GM21717 (cell line): ENCODE measurements around the gene CXCL3.
A peak's percentile ranks its signal among the peaks of the same experiment; 100 is the strongest.
"Not testable (repeated sequence)": the region's sequence is repeated elsewhere in the genome, so short reads cannot be mapped to it uniquely, and the experiment has no call there.

Experiments
- ATAC-seq: cut with Tn5 transposase; IDR thresholded peaks from one replicate; pipeline ENCODE4 v1.9.1; 2021; ENCODE audit warnings: mild to moderate bottlenecking, moderate library complexity; ENCODE audit not compliant: unreplicated experiment

Gene CXCL3

DNA sequence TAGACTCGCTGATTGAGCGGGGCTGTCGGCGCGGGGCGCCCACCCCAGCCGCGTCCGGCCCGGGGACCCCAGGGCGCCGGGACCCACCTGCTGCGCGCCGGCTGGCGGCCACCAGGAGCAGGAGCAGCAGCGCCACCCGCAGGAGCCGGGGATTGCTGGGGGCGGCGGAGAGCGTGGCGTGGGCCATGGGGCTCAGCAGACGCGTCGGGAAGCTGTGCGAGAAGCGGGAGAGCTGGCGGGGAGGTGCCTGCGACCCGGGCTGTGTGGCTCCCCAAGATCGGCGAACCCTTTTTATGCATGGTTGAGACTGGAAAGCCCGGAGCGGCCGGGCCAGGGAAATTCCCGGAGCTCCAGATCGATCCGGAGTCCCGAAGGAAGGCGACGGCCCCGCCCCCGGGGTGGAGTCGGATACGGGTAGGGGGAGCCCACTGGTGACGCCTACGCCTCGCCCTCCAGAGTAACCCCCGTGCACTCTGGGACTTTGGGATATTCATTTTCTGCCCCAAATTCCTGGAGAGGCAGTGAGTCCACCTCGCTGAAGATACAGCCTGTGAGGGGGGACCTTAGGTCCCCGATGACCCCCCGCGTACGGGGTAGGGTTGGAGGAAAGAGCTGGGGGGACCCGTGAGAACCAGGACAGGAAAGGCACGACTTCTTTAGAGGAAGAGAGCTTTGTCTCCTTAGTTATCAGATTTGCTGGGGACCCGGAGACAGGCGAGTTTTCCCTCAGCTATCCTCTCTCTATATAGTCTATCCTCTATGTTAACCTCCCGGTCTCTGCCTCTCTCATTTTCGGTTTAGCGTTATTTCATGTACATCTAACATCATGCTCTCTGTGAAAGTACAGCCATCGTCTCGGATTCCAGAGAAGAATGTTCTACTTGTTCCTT, at the start of gene CXCL3:
TSS of gene CXCL3 (minus strand) at position 265 of the 890 bp plus-strand sequence. CDS start at position 187, 78 bp downstream.
- ATAC-seq = peak; percentile 55

DNA sequence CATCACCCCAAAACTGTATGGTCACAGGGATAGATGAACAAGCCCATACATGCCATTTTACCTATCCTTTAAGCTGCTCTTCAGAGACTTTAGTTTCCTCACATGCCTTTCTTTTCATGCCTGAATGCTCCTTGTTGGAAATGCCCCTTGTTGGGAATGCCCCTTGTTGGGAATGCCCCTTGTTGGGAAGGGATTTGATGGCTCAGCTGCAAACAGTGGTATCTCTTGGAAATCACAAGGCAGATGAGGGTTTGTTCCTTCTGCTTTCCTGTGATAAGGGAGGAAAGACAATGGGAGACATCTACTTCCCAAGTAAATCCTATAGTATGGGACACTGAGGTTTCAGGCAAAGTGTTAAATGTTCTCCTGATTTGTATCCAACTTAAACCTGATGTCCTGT, 49.0 kb upstream of the CXCL3 start:
- ATAC-seq = no peak

DNA sequence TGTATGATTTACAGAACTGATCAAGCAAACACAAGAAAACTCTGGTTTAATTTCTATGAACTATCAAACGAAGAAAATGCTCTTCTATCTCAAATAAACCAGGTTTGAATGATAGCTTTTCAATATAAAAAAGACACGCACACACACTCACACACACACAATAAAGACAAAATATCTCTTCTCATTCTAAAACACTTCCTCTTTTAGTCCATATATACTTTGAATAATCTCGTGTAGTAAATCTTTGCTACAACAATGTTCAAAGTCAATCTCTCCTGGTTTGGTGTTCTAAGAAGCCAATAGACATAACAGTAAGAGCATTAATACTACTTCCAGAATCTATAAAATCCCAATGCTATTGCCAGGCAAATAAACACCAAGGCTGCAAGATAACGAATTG, 47.2 kb upstream of the CXCL3 start:
- ATAC-seq = no peak

DNA sequence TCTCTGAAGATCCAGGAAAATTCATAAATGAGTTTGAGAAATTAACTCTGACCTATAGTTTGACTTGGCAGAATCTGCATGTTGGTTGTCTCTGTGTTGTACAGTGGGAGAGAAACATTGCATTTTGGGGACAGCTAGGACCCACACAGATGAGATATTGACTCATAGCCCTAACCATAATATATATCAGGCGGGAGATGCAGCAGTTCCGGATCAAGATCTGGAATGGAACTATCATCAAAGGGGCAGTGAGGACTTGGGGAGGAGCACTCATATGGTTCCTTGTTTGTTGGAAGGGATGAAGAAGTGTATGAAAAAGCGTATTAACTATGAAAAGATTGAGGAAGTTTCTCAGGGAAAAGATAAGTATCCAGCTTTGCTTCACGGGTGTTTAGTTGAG, 46.5 kb upstream of the CXCL3 start:
- no peak for ATAC-seq

DNA sequence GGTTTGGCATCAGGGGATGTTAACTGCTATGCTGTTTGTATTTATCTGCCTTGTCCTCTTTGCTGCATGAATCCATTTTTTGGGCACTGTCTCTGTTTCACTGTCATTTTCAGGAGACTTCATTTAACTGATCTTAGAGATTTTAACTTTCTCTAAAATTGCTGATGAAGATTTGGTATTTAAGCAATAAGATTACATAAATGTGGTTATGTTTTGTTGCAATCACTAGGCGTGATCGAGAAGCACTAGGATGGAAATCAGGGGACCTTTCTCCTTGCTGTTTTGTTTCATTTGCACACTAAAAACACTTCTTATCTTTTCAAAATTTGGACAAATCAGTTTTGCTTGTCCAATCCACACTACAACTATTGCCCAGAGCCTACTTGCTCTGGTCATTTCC, 45.1 kb upstream of the CXCL3 start:
- no peak for ATAC-seq

DNA sequence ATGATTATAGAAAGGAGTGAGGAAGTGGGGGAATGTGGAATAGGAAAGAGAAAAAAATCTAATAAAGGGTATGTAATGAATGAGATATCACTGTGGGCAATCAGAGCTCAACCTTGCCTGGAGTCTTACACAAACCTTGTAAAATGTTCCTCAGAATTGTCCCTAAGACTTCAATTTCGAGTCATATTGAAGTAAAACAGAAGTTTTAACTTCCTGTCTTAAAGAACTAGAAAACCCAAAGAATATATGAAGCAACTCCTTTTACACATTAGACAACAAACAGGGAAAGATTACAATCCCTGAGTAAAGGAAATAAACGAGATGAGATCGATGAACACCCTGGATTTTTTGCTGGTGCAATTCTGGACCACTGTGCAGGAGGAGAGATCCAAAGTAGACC, 42.5 kb upstream of the CXCL3 start:
- ATAC-seq = no peak

DNA sequence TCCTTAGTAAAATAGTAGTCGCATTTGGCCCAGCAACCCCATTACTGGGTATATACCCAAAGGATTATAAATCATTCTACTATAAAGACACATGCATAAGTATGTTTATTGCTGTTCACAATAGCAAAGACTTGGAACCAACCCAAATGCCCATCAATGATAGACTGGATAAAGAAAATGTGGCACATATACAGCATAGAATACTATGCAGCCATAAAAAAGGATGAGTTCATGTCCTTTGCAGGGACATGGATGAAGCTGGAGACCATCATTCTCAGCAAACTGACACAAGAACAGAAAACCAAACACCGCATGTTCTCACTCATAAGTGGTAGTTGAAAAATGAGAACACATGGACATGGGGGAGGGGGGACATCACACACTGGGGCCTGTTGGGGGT, 41.9 kb upstream of the CXCL3 start:
- not testable (repeated sequence) for ATAC-seq

DNA sequence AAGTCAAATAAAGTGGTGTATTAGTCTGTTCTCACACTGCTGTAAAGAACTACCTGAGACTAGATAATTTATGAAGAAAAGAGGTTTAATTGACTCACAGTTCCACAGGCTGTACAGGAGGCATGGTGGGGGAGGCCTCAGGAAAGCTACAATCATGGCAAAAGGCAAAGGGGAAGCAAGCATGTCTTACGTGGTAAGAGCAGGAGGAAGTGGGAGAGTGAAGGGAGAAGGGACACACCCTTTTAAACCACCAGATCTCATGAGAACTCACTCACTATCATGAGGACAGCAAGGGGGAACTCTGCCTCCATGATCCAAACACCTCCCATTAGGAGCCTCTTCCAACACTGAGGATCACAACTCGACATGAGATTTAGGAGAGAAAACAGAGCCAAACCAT, 40.5 kb upstream of the CXCL3 start:
- ATAC-seq = not testable (repeated sequence)

DNA sequence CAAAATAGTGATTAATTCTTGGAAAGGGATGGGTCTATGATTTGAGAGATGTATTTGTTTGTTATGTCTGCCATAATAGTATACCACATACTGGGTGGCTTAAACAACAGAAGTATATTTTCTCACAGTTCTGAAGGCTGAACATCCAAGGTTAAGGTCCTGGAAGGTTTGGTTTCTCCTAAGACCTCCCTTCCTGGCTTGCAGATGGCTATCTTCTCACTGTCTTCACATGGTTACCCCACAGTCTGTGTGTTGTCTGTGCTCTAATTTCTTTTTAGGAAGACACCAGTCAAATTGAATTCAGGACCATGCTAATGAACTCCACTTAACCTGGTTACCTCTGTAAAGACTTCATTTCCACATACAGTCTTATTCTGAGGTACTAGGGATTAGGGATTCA, 34.9 kb upstream of the CXCL3 start:
- no peak for ATAC-seq

DNA sequence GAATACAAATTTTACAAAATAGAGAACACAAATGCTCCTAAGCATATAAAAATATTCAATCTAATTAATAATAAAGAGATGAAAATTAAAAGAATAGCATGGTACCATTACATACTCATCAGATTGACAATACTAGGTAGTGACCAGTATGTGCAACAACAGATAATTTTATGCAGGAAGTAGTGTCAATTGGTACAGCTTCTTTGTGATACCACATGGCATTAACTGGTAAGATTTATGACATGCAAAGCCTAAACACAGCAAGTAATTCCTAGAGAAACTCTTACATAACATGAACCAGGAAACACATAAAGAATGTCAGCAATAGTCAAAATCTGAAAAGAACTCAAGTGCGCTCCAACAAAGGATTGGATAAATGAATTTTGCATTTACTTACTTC, 34.2 kb upstream of the CXCL3 start:
- no peak for ATAC-seq

DNA sequence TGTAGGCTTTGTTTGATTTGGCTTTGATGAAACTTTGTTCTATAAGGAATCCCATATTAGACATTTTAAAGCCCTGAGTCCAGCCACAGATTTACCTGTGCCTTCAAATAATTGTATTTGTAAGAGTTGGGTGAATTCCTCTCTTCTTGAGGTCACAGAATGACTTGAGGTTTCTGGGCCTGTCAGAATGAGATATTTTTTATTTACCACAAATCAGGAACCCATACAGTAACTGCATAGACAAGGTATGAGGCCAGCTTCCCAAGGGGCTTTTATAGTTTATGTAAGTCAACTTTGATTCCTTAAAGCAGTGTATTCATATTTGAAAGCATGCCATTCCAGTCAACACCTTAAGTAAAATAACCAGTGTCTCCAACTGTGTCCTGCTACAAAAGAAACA, 29.1 kb upstream of the CXCL3 start:
- no peak for ATAC-seq

DNA sequence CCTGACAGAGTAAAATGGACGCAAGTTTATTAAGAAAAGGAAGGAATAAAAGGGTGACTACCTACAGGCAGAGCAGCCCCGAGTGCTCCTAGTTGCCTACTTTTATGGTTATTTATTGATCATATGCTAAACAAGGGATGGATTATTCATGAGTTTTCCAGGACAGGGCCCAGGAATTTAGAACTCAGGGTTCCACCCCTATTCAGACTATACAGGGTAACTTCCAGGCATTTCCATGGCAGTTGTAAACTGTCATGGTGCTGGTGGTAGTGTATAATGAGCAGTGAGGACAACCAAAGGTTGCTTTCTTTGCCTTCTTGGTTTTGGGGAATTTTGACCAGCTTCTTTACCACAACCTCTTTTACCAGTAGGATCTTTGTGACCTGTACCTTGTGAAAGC, 27.7 kb upstream of the CXCL3 start:
- no peak for ATAC-seq

DNA sequence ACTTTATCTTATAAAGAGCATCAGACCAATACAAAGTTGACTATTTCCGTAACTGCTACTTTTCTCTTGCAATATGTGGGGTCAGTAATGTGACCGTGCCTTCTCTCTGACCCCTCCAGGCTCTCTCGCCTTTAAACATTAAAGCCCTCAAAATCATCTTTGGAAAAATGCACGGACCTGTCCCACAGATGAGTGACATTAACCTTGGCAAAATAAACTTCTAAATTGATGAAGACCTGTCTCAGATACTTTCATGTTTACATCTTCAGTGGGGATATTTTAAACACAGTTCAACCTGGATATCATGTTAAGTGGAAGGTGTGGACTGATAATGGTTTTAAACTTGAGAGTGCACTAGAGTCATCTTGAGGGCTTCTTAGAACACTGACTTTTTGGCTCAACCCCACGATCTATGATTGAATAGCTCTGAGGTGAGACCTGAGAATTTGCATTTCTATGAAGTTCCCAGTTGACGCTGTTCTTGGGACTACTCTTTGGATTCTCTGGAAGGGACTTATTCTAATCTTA, 26.7 kb upstream of the CXCL3 start:
- no peak for ATAC-seq

DNA sequence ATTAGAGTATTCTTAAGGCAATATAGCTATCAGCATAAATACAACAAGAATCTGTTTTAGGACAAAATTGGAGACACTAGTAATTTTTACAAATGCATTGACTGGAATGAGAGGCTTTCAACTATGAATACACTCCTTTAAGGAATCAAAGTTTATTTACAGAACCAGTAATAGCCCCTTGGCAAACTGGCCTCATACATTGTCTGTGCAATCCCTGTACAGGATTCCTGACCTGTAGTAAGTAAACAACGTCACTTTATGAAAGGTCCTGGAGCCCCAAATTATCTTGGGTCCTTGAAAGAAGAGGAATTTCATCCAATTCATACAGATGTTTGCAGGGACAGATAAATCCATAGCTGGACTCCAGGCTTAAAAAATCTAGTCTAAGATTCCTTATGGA, 25.4 kb upstream of the CXCL3 start:
- no peak for ATAC-seq

DNA sequence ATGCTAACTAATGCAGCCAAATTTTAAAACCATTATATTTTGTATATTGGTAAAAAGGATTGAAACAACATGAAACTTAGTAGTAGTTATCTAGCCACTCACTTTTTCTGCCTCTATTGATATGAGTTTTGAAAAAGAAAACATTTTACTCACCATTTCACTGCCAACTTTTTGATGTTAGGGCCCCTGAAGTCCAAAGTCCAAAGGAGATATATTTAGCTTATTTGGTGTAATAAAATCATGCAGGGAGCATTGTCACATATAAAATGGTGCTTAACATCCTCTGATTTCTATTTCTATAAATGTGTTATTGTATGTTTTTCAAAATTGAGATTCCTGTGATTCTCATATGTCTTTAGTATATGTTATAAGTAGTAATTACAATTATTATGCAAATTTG, 24.5 kb upstream of the CXCL3 start:
- no peak for ATAC-seq

DNA sequence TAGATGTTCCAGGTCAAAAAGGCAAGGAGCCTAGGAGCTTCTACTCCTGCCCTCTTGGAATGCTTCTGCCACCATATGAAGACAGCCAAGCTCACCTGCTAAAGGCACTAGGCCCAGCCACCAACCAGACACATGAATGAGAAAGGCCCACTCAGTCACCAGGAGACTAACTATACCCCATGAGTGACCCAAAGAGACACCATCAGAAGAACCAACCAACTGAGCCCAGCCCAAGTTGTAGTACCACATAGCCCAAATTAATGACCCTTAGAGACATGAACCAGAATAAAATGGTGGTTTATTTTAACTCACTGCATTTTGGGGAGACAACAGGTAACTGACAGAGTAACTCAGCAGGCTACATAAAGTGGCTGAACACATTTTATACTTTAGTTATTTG, 22.9 kb upstream of the CXCL3 start:
- no peak for ATAC-seq

DNA sequence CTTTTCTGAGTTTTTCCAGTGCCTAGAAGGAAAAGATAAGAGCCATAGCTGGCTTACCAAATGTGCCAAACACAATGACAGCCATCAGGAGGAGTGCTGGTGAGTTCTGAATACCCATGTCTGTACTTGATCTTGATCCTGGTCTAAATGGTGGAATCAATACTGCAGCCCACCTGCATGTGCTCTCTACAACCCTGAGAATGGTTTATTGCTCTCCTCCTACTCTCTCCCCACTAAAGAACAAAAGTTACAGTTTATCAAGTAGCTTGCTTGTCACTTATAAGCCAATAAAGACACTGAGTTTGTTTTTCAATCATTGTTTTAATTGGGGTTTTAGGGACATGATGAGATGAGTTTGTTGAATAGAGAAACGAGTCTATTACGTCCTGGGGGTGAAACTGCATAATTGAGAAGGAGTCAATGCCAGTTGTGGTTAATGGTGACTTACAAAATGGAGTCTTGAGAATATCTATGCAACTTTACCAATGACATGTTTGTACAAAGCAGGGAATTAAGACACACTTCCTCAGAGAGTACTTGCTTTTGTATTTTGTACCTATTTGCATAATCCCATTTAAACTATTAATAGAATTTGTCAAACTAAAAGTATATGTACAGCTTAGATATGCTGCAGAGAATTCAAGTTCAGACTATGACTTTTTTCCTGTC, 20.8 kb upstream of the CXCL3 start:
- no peak for ATAC-seq

DNA sequence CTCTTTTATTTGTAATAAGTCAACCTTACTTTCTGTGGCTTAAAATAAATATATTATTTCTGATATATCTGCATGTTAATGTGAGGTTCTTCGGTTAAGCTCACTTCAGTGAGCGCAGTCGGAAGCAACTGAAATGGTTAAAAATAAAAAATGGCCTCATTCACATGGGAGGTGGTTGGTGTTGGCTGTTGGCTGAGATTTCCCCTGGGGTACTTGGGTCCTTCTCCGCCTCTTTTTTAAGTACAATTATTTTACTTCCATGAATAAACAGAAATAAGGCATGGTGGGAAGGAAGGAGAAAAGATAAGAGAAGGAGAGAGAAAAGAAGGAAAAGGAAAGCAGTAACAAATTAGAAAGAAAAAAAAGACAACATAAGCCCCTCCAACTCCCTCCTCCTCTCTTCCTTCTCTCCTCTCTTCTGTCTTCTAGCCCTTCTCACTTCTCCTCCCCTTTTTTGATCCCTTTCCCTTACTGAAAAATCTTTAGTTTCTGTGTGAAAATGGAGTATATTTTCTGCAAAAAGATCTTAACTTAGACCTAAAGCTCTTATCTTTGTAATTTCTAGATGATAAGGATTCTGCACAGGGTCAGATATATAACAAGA, 19.7 kb upstream of the CXCL3 start:
- no peak for ATAC-seq

DNA sequence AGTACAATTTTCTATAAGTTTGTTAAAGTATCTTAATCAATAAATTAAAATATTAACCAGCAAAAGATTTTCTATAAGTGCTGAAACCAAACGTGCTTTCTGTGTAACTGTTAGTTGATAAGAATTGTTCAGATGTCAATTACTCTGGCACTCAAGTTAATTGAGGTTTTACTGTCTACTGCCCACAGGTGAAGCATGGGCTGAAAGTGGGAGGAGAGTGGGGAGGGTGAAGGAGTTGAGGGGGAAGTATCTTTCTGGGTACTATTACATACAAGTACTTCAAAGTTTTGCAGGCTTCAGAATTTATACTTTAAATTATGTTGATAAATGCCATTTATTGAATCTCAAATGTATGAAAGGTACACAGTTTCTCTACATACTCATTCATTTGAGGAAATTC, 19.1 kb upstream of the CXCL3 start:
- no peak for ATAC-seq

DNA sequence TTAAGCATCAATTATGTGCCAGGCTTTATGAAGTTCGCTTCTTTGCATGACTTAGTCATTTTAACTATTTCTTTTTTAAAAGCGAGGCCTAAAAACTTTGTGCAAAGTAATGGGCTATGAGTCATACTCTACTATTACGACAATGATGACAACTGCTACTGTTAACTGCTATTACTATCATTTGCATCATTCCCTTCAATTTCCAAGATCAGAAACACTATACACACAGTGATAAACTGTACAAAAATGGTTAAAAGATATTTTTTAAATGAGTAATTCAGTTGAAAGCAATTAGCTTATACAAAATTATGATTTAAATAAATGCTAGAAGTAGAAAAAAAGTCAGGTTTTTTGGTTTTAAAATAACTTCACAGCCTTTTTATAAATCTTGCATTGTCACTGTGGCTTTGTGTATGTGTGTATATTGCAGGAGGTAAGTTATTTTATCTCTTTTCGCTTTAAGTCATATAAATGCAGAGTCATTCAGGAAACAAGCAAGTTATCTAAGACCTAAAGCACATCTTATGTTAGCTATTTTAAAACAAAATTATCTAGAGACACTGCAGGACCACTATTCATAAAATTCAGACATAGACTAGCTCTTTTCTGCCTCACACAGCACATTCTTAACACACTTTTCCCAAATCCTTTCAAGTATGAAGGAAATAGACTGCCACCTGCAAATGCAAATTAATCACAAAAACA, 18.5 kb upstream of the CXCL3 start:
- no peak for ATAC-seq
